HG02642 (cell line): ENCODE measurements around the gene SHD.
"Not testable (repeated sequence)": the region's sequence is repeated elsewhere in the genome, so short reads cannot be mapped to it uniquely, and the experiment has no call there.

Source experiments
- ATAC-seq: cut with Tn5 transposase; IDR thresholded peaks from one replicate; pipeline ENCODE4 v1.9.1; 2021; ENCODE audit warnings: mild to moderate bottlenecking; ENCODE audit not compliant: unreplicated experiment, poor library complexity

The SHD gene

GRCh38 chr19:4266253-4267000 is 12.6 kb upstream of the SHD start:
- ATAC-seq, result no peak

GRCh38 chr19:4267101-4267900 is 11.8 kb upstream of the SHD start:
- ATAC-seq, result no peak

- no peak for ATAC-seq
Observed at GRCh38 chr19:4267901-4268815, 10.9 kb upstream of the SHD start.

GRCh38 chr19:4268816-4269430 is 10.1 kb upstream of the SHD start:
- no peak for ATAC-seq

- ATAC-seq, result no peak
Observed at GRCh38 chr19:4272894-4273293, 6.2 kb upstream of the SHD start.

- ATAC-seq, result not testable (repeated sequence)
Observed at GRCh38 chr19:4274321-4274686, 4.8 kb upstream of the SHD start.

GRCh38 chr19:4277191-4277696 is 1.8 kb upstream of the SHD start:
- no peak for ATAC-seq

- no peak for ATAC-seq
Observed at GRCh38 chr19:4278010-4278409, 1.1 kb upstream of the SHD start.

- ATAC-seq, result no peak
Observed at GRCh38 chr19:4279267-4279529, 132 bp downstream of the SHD start.

- no peak for ATAC-seq
Observed at GRCh38 chr19:4279530-4280422, 710 bp downstream of the SHD start.

- no peak for ATAC-seq
Observed at GRCh38 chr19:4284176-4284958, 5.3 kb downstream of the SHD start.

- ATAC-seq, result no peak
Observed at GRCh38 chr19:4284974-4285373, 5.9 kb downstream of the SHD start.

GRCh38 chr19:4286141-4286540 is 7.1 kb downstream of the SHD start:
- ATAC-seq, result not testable (repeated sequence)

- ATAC-seq, result no peak
Observed at GRCh38 chr19:4288091-4288777, 9.2 kb downstream of the SHD start.

GRCh38 chr19:4291184-4291732 is 12.2 kb downstream of the SHD start:
- ATAC-seq, result no peak

GRCh38 chr19:4292515-4292914 is 13.4 kb downstream of the SHD start:
- ATAC-seq, result no peak

- no peak for ATAC-seq
Observed at GRCh38 chr19:4294389-4294788, 15.3 kb downstream of the SHD start.
